Measurements from ENCODE around the gene GMPR.

DNA sequence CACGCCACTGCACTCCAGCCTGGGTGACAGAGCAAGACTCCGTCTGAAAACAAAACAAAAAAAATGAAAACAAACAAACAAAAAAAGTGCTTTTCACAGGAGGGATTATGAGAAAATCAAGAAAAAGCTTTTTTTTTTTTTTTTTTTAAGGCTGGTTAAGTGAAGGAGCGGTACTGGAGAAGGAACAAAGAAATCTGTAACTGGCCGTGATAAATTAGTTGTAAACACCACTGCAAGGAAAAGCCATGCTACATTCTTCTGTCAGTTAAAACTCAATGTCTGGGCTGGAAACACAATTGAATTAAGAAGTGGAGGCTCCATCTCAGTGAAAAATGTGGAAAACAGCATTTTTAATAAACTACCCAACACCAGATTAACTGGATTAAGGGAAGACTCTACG is 6.3 kb upstream of the GMPR start:
- TF ChIP-seq POLR2AphosphoS5 (IDR thresholded peaks at IDR 0.05; ENCODE audit: low read depth, low read length) (no peak), SIN3A (IDR thresholded peaks at IDR 0.05; ENCODE audit: low read depth) (no peak), ZNF274 (IDR thresholded peaks at IDR 0.05; ENCODE audit: low read depth, low read length) (no peak), ELF1 (IDR thresholded peaks at IDR 0.05; ENCODE audit: borderline replicate concordance, low read depth) (no peak), POLR2A (IDR thresholded peaks at IDR 0.05; ENCODE audit: borderline replicate concordance, extremely low read depth, insufficient read depth, insufficient read length) (no peak), EZH2 (IDR thresholded peaks at IDR 0.05) (no peak), FOSL1 (IDR thresholded peaks at IDR 0.05; ENCODE audit: low read depth) (no peak), ZFX (IDR thresholded peaks at IDR 0.05) (no peak), CEBPB (IDR thresholded peaks at IDR 0.05; ENCODE audit: low read depth) (no peak), RAD21 (IDR thresholded peaks at IDR 0.05; ENCODE audit: low read depth) (no peak), EGR1 (IDR thresholded peaks at IDR 0.05; ENCODE audit: low read depth) (no peak), YY1 (IDR thresholded peaks at IDR 0.05; ENCODE audit: extremely low read depth, insufficient replicate concordance, low read depth, low read length) (no peak)
- TF ChIP-seq, protein P1, sequence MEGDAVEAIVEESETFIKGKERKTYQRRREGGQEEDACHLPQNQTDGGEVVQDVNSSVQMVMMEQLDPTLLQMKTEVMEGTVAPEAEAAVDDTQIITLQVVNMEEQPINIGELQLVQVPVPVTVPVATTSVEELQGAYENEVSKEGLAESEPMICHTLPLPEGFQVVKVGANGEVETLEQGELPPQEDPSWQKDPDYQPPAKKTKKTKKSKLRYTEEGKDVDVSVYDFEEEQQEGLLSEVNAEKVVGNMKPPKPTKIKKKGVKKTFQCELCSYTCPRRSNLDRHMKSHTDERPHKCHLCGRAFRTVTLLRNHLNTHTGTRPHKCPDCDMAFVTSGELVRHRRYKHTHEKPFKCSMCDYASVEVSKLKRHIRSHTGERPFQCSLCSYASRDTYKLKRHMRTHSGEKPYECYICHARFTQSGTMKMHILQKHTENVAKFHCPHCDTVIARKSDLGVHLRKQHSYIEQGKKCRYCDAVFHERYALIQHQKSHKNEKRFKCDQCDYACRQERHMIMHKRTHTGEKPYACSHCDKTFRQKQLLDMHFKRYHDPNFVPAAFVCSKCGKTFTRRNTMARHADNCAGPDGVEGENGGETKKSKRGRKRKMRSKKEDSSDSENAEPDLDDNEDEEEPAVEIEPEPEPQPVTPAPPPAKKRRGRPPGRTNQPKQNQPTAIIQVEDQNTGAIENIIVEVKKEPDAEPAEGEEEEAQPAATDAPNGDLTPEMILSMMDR (IDR thresholded peaks at IDR 0.05 in 2 of 3, conservative IDR thresholded peaks at IDR 0.05 in 1 of 3; ENCODE audit: borderline replicate concordance in 1 of 3, insufficient read depth in 1 of 3, low read depth in 2 of 3, low read length in 2 of 3) = no peak
- TF ChIP-seq, protein P2, sequence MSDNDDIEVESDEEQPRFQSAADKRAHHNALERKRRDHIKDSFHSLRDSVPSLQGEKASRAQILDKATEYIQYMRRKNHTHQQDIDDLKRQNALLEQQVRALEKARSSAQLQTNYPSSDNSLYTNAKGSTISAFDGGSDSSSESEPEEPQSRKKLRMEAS (IDR thresholded peaks at IDR 0.05) = no peak
